Dedifferentiated amniotic fluid mesenchymal stem cell (primary cell): ENCODE results near the gene SMIM9.

Source experiments
- DNase-seq: peaks from one replicate; pipeline ENCODE4 v3.0.0-alpha.2; 2016; ENCODE audit errors: extremely low spot score

Gene SMIM9

GRCh38 chrX:154780968-154781367 is 53.5 kb downstream of the SMIM9 start:
- DNase-seq: no peak

- no peak for DNase-seq
These were observed 55.2 kb downstream of the SMIM9 start for GRCh38 chrX:154779261-154779660.

GRCh38 chrX:154776753-154777152 is 57.7 kb downstream of the SMIM9 start:
- DNase-seq: no peak

- no peak for DNase-seq
These were observed 58.8 kb downstream of the SMIM9 start for GRCh38 chrX:154775419-154776349.

GRCh38 chrX:154774622-154775021 is 59.8 kb downstream of the SMIM9 start:
- DNase-seq: no peak
